Kasumi-1 (cell line): ENCODE measurements around the gene TSSK2.
A peak's percentile ranks its signal among the peaks of the same experiment; 100 is the strongest.

ENCODE experiments used
- DNase-seq, 2 experiments: peaks; one replicate each; lab custom pipeline; 2025; lab: John Stamatoyannopoulos, UW

The TSSK2 gene

DNA sequence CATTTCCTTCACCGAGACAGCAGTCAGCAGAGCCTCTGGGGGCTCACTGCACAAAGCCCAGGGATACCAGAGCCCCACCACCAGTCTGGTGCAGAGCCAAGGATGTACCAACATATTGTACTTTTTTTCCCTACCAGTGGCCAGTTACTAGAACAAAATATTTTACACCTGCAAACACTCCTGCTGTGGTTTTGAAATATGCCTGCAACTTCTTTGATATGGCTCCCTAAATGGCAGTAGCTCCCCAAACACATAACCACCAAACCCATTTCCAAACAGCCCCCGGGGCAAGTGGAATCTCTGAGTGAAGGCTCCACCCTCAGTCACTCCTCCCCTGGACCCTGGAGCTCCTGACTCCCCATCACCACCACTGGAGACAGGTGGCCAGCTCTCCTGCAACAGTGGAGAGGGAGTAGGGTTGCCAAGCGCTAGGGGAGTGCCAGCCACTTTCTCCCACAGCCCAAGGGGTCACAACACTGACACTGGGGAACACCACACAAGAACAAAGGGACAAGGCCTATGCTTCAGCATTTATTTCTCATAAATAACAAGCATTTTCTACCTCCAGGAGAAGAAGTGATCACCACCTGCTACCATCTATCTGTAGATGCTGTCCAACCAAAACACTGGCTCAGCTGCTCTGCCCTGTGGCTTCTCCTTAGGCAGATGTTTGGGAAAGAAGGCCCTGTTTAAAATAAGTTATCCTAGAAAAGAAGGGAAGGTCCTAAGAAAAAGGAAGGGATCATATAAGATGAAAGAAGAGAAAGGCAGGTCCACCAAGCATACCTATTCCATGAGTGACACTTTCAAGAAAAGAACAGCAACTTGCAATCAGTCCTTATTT, 24.0 kb upstream of the TSSK2 start:
- no peak for DNase-seq

DNA sequence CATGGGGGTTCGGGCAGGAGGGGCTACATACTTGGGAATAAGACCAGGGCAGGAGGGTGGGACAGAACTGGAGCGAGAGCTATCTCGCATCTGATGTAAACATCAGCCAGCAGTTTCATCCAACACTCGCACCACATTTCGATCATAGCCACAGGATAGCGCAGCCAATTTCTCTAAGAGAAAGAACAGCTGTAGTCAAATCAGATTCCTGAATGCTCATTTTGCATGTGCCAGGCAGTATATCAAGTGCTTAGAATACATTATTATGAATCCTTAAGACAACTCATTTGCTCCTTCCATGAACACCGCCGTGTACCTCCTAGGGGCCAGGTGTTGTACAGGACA, 23.4 kb upstream of the TSSK2 start:
- no peak for DNase-seq

DNA sequence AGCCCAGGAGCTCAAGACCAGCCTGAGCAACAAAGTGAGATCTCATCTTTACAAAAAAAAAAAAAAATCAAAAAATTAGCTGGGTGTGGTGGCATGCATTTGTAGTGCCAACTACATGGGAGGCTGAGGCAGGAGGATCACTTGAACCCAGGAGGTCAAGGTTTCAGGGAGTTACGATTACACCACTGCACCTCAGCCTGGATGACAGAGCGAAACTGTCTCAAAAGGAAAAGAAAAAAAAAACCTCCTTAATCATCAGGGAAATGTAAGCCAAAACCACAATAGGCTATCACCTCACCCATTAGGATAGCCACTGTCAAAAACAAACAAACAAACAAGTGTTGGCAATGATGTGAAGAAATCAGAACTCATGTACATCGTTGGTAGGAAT, 22.3 kb upstream of the TSSK2 start:
- DNase-seq: no peak

DNA sequence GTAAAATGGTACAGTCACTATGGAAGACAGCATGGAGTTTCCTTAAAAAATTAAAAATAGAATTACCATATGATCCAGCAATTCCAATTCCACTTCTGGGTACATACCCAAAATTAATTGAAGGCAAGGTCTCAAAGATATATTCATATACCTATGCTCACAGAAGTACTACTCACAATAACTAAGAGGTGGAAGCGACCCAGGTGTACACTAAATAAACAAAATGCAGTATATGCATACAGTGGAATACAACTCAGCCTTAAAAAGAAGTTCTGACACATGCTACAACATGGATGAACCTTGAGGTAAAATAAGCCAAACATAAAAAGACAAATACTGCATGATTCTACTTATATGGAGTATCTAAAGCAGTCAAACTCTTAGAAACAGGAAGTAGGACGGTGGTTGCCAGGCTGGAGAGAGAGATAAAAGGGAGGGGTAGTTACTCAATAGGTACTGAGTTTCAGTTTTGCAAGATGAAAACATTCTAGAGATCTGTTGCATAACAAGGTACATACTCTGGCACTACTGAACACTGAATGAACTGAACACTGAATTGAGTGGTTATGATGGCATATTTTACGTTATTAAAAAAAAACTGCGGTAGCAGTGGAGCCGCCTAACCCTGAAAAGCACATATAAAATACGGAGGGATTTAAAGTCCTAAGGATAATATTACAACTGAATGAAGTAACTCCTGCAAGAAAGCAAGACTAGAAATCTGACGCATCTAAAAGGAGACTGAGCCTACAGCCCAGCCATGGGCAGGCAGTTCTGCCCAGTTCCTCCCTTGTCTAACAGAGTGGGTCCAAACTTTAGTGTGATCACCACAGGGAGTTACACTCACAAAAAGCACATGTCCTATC, 21.7 kb upstream of the TSSK2 start:
- peak; percentile 93 to 97 for DNase-seq

DNA sequence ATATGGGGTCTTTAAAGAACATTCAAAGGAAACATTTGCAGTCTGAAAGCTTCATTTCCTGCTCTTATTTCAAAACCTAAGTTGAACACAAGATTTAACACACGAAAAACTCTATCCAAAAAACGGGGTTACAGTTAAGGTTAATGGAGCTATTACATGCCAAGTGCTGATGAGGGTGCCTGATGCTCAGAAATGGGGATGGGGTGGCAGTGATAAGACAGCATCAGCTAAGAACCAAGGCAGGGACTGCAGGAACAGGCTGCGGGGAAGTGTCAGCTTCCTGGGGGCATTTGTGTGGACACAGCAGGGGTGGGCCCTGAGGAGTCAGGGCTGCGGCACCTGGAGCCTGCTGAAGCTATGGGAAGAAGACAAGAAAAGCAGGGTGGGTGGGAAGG, 21.0 kb upstream of the TSSK2 start:
- DNase-seq: no peak

DNA sequence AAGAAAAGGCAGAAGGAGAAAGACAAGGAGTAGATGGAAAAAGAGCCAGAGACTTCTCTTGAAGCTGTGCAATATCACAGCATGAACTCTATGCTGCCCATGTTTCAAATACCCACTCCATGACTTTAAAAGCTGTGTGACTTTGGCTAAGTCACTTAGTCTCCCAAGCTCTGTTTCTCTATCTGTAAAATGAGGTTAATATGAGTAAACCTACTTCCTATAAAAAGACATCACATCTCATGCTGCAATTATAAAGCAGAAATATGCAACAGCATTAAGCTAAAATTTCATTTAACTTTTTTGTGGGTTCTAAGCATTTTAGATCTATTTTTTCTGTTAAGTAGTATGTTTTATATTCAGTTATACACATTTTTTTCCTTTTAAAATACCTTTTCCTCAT, 20.5 kb upstream of the TSSK2 start:
- DNase-seq: no peak

DNA sequence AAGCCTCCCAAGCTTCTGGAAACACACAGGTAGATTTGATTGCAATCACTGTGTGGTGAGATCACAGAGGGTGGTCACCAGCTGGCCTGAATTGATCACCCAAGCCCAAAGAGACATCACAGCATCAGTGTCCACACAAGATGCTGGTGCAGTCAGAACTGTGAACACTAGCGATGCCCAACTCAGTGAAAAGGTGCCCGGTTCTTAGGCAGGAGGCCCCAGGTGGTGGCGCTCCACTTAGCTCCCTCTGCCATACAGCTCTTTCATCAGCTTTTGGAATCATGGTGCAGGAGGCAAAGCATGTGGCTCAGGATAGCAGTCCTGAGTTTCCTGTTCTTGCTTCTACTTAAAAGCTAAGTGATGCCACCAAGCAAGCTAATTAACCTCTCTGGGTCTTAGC, 20.0 kb upstream of the TSSK2 start:
- DNase-seq: no peak

DNA sequence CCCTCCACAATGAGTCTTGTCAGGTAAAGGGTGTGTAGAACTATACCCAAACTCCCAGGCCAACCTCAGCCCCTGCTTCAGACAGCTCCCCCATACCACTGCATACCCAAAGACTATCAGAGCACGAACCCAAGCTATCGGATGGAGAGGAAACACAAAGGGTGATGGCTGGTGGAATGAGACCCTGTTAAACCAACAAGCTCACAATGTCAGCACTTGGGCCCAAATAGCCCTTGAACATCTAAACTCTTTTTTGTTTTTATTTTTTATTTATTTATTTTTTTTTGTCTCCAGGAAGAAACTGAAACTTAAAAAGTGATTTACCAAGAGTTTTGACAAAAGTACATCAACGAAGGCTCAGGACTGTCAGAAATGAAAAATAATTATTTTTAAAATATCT, 19.5 kb upstream of the TSSK2 start:
- no peak for DNase-seq

DNA sequence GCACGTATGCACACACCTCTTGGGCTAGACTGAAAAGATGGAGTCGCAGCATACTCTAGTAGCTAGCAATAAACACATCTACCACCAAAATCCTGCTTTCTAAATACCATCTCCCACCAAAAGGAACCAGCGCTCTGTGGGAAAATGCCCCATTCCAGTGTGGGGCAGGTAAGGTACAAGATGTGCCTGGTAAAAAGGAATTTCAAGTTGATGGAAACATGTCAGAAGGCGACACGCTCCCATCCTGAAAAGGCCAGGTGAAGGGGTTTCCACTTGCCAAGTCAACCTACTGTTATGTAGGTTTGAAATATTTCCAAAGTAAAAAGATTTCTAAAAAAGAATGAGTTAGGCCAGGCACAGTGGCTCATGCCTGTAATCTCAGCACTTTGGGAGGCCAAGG, 17.7 kb upstream of the TSSK2 start:
- DNase-seq: no peak

DNA sequence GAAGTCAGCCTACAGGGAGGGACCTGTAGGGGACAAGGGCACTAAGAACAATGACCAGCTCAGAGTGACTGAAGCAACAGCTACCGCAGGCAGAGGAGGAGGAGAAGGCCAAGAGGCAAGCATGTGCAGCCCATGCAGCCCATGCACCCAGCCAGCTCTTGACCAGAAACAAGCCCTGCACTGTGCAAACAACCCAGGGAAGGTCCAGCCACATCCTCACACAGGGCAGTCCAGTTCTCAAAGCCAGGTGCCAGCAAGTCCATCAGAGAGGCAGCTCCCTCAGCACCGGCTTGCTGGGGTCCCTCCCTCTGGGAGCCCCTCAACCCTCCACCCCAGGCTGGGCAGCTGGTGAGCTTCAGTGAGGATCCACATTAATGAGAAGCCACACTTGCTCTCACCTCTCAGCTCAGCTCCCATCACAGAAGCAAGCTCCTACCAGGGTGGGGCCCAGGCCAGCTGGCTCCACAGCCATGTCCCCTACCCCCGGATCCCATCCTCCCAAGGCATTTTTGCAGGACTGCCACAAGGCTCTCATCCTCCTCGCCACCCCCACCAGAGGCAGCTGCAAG, 16.0 kb upstream of the TSSK2 start:
- DNase-seq: no peak

DNA sequence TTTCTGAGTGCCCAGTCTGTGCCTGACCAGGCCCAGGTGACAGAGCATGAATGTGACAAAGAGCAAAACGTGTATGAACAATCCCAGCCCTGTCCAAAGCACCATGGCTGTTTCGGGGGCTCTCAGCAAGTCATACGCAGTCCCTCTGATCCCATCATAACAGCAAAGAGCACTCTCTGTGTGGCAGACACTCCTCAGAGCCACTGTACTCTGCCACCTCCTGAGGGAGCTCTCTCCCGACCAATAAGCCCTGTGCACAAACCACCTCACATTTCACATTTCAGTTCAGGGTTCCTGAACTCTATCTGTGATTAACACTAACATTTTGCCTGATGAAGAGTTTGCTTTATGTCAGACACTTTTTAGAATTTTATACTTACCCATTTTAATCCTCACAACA, 15.5 kb upstream of the TSSK2 start:
- DNase-seq: peak; percentile 9 to 55

DNA sequence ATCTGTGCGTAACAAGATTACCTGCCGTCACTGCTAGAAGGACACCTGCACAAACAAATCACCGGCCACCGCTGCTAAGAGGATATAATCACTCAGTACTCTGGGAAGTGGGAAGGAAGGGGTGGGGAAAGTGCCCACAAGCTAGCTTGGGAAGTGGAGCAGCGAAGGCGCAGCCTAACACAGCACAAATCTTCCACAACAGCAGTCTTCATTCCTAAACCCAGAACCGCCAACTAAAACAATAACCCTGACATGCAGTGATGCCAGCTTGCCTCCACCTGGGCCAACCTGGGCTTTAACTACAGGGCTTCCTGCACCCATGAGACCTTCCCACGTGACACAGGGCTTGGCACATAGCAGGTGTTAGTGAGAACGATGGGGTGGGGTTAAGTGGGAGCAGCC, 14.0 kb upstream of the TSSK2 start:
- DNase-seq: no peak

DNA sequence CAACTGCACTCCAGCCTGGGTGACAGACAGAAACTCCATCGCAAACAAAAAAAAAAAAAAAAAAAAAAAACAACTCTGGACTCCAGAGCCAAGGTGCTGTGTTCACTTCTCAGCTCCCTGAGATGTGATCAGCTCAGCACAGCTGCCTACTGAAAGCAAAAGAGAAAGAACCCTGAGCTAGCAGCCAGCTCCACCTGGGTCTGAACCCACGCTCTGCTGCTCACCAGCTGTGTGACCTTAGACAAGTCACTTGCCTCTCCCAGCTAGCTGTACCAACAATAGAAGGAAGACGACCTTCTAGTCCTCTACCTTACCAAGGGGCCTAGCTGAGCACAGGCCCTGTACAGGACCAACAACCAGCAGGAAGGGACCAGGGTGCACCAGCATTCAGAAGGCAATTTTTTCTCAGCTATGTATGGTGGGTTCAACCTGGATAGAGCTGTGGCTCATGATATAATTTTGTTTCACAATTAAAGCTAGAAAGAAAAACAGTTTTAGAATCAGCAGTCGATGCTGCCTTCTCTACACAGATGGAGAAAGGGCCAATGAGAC, 12.7 kb upstream of the TSSK2 start:
- no peak for DNase-seq

DNA sequence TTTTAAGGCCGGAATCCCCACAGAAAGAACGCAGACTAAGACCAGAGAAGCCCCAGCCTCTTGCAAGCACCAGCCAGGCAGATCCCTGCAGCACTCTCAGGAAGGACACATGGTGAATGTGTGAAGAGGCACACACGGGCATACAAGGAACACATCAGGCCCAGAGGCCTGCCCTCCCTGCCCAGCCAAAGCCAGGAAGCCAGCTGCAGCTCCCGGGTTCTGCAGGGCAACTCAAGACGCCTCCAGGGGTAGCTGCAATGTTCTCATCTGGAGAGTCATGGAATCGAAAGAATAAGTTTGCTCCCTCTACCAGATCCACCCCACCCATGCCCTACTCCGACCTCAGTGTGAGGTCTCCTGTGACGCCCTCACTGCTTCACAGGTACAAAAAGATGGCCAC, 11.2 kb upstream of the TSSK2 start:
- DNase-seq: no peak

DNA sequence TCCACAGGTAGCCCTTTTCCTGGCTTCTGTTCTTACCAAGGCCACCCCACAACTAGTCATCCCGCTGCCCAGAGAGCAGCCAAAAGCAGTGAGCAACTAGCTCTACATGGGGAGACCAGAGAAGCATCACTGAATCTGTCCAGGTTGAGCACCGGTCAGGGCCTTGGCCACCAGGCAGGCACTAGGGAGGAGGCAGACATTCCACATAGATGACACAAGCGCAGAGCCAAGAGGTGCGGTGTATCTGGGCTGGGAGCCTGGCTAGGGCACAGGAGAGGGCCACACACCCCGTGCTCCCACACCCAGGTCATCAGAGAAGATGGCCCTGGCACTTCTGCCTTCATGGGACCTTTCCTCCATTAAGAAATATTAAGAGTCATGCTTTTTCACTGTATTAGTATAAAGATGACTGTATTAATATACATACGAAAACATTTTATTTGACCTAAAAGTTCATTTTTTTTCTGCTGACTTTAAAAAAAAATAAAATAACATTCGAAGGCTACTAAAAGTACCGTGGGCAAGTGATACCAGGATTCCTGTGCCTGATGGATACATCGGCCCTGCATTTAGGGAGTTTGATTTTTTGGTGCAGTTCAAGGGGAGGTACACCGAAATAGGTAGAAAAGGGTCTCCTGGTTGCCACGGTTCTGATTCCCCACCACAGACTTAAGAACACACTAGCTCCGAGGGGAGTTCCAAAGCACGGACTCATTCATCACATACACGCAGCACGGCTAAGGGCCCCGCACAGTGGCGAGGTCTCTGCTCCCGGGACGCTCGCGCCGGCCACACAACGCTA, 10.1 kb upstream of the TSSK2 start:
- no peak for DNase-seq

DNA sequence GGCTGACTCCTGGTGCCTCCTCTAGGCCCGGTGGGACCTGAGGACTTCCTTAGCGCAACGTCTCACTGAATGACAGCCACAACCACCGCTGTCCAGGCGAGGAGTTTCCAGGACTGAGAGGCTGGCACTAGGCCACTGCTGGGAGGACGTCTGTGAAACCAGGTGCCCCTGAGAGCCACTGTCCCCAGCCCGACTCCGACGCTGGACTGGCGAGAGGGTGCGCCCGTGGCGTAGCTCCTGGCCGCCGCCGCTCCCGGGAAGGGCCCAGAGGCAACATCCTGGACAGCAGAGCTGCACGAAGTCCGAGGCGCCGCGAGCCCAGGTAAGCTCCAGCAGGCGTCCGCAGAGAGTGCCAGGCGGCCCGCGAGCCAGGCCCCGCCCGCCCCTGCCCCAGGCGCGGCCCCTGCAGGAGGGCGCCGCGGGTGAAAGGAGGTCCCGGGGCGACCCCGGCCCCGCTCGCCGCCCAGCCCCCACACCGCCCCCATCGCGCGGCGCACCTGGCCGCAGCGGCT, 9.4 kb upstream of the TSSK2 start:
- DNase-seq: peak; percentile 25 to 33

DNA sequence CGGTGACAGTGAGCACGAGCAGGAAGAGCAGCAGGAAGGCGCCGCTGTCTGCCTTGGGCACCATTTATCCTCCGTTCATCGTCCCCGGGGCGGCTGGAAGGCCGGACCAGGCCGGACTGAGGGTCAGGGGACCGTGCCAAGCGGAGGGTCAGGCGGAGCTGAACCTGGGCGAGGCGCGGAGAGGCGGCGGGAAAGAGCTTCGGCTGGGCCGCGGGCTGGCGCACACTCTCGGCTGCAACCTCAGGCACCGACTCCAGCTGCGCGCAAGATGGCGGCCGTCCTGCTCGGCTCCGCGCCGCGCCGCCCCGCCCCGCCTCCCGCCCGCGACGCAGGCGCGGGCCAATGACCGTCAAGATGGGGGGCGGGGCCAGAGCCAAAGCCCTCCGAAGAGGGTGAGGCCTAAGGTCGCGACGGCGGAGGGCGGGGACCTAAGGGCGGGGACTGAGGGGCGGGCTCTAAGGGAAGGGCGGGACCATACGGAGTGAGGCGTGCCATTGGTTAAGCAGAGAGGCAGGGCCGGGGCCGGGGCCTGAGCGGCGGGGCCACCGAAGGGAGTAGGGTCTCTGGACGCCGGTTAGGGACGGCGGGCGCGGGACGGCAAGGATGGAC, 8.9 kb upstream of the TSSK2 start, which contains the start of gene DGCR2:
Gene DGCR2, minus strand, starts transcription at position 270 of the 609 bp plus-strand sequence. Its CDS starts 206 bp downstream, at position 64.
- peak; percentile 89 to 93 for DNase-seq

DNA sequence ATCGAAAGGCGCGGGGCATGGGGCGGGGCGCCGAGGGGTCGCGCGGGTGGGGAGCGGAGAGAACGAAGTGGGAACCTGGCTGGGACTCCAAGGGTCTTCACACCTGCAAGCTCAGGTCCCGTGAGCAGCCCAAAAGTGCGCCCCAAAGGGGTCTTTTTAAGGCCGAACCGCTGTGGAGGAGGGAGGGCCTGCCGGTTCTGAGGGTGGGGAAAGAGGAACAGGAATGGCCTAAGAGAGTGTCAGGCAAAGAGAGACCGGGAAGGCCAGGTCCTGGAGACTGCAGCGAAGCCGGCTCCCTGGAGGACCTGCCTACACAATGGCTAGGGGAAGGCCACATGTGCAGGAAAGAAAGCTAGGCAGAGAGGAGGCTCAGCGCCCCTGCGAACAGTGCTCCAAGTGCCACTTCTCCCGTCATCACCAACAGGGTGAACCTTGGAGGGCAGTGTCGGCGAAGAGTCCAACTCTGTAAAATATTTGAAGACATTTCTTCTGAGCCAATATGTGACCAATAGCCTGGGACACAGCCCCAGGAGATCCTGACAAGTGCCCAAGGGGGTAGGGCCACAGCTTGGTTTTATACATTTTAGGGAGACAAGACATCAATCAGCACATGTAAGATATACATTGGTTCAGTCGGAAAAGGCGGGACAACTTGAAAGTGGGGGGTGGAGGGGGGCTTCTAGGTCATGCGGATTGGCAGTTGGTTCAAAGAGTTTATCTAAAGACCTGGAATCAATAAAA, 8.2 kb upstream of the TSSK2 start:
- DNase-seq: peak in 1 of 2 experiments; percentile 19

DNA sequence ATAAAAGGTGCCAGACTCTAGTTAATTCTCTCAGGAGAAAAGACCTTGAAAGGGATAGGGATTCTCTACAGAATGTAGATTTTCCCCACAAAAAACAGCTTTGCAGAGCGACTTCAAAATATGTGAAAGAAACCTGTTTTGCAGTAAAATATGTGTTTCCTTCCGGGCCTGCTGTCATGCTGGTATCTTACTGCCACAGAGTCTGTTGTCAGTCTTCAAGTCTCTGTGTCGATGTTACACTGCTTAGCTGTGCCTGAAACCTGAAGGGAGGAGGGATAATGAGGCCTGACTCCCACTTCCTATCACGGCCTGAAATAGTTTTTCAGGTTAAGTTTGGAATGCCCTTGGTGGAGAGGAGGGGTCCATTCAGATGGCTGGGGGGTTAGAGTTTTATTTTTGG, 7.2 kb upstream of the TSSK2 start:
- no peak for DNase-seq

DNA sequence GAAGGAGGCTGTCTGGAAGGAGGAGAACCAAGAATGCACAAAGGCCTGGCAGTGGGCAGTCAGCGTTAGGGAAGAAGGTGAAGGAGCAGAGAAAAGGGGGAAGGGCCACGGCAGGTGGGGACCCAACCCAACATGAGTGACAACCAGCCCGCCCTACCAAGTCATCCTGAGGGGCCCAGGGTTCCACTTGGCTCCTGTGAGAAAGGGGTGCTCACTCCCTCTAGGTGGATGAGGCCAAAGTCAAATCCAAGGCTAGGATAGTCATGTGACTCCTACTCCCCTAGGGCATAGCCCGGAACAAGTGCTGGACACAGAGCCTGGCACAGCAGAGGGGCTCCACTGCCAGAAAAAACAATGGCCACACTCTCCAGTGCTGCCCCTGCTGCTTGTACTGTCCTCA, 6.7 kb upstream of the TSSK2 start:
- no peak for DNase-seq
